Neural cell (in vitro differentiated cells): Measurements from ENCODE around the gene KPNA1. TPM values are rescaled to one million over a fixed set of nuclear protein-coding genes. Genes with fewer than 3 reads are reported as not detected.
"Not testable (repeated sequence)": the region's sequence is repeated elsewhere in the genome, so short reads cannot be mapped to it uniquely, and the experiment has no call there.

ENCODE experiments used
- H2AFZ ChIP-seq: fragments of 200-600, 300-800 bp; sonication (generic), shearing (Covaris generic); 2 replicates; pipeline ENCODE4 v1.6.0; 2014; ENCODE audit warnings: low read depth, mild to moderate bottlenecking, antibody characterized with exemption, low read length, moderate library complexity
- H3F3A ChIP-seq: fragments of 200-600 bp; shearing (Covaris generic); 2 replicates; pipeline ENCODE4 v1.6.1; 2016; ENCODE audit warnings: mild to moderate bottlenecking, moderate library complexity, mixed read lengths, antibody characterized with exemption, low read length; ENCODE audit not compliant: insufficient read depth, poor library complexity, severe bottlenecking
- H3K27ac ChIP-seq: fragments of 200-600, 300-800 bp; sonication (generic), shearing (Covaris generic); 2 replicates; pipeline ENCODE4 v1.5.1; 2014; ENCODE audit warnings: mild to moderate bottlenecking, low read length, moderate library complexity
- H3K27me3 ChIP-seq: fragments of 300-800, 200-600 bp; sonication (generic), shearing (Covaris generic); 2 replicates; pipeline ENCODE4 v1.6.0; 2014; ENCODE audit warnings: mild to moderate bottlenecking, low read depth, low read length, moderate library complexity; ENCODE audit not compliant: insufficient read depth
- H3K36me3 ChIP-seq: fragments of 300-800, 200-600 bp; sonication (generic), shearing (Covaris generic); 2 replicates; pipeline ENCODE4 v1.5.1; 2014; ENCODE audit warnings: mild to moderate bottlenecking, antibody characterized with exemption, low read length, moderate library complexity; ENCODE audit not compliant: insufficient read depth
- H3K4me2 ChIP-seq: fragments of 300-800, 200-600 bp; sonication (generic), shearing (Covaris generic); 2 replicates; pipeline ENCODE4 v1.6.0; 2014; ENCODE audit warnings: mild to moderate bottlenecking, low read length
- H3K4me3 ChIP-seq: fragments of 300-800, 200-600 bp; sonication (generic), shearing (Covaris generic); 2 replicates; pipeline ENCODE4 v1.5.1; 2014; ENCODE audit warnings: mild to moderate bottlenecking, low read length, moderate library complexity
- H3K79me2 ChIP-seq: fragments of 200-600 bp; shearing (Covaris generic); replicated peaks from 2 replicates; pipeline ENCODE4 v1.6.0; 2014; ENCODE audit warnings: mild to moderate bottlenecking, low read length, moderate library complexity; ENCODE audit not compliant: insufficient read depth
- H3K9ac ChIP-seq: fragments of 300-800, 200-600 bp; sonication (generic), shearing (Covaris generic); 2 replicates; pipeline ENCODE4 v1.6.1; 2016; ENCODE audit warnings: mild to moderate bottlenecking, low read length, mixed read lengths
- H3K9me2 ChIP-seq: fragments of 200-600 bp; shearing (Covaris generic); 2 replicates; pipeline ENCODE4 v1.6.1; 2016; ENCODE audit warnings: mild to moderate bottlenecking, low read length, mixed read lengths; ENCODE audit not compliant: insufficient read depth
- H3K9me3 ChIP-seq: fragments of 200-600, 300-800 bp; sonication (generic), shearing (Covaris generic); 2 replicates; pipeline ENCODE4 v1.6.1; 2016; ENCODE audit warnings: mild to moderate bottlenecking, mixed run types, low read length, moderate library complexity, mixed read lengths
- H4K20me1 ChIP-seq: fragments of 200-600 bp; shearing (Covaris generic); 2 replicates; pipeline ENCODE4 v1.6.1; 2016; ENCODE audit warnings: mild to moderate bottlenecking, mixed run types; ENCODE audit not compliant: insufficient read depth
- EP300 ChIP-seq: fragments of 450-650 bp; conservative IDR thresholded peaks from 2 replicates; pipeline ENCODE4 v1.6.1; 2014; ENCODE audit warnings: antibody characterized with exemption, mild to moderate bottlenecking, moderate library complexity; ENCODE audit not compliant: poor library complexity, severe bottlenecking
- EZH2 ChIP-seq: fragments of 200-600, 300-800 bp; shearing (Covaris generic), sonication (generic); IDR thresholded peaks from 2 replicates; pipeline ENCODE4 v1.6.1; 2014; ENCODE audit warnings: antibody characterized with exemption, low read length, borderline replicate concordance, mild to moderate bottlenecking; ENCODE audit not compliant: insufficient read depth, poor library complexity, severe bottlenecking
- MXI1 ChIP-seq: fragments of 450-650 bp; conservative IDR thresholded peaks from 2 replicates; pipeline ENCODE4 v1.6.1; 2014; ENCODE audit warnings: antibody characterized with exemption, mild to moderate bottlenecking; ENCODE audit not compliant: poor library complexity, severe bottlenecking
- POLR2AphosphoS5 ChIP-seq: IDR thresholded peaks from 2 replicates; pipeline ENCODE4 v1.6.1; 2012
- RAD21 ChIP-seq: fragments of 450-650 bp; conservative IDR thresholded peaks from 2 replicates; pipeline ENCODE4 v1.6.1; 2014; ENCODE audit warnings: antibody characterized with exemption, mild to moderate bottlenecking, moderate library complexity
- SMC3 ChIP-seq: fragments of 450-650 bp; conservative IDR thresholded peaks from 2 replicates; pipeline ENCODE4 v1.6.1; 2014; ENCODE audit warnings: antibody characterized with exemption, mild to moderate bottlenecking, moderate library complexity; ENCODE audit not compliant: poor library complexity
- TAF1 ChIP-seq: IDR thresholded peaks from 2 replicates; pipeline ENCODE4 v1.6.1; 2012; ENCODE audit warnings: low read depth
- polyA plus RNA-seq: library from polyadenylated mRNA; depleted of rRNA; stranded (reverse); fragments of >200 nt; gene quantifications from 2 replicates; pipeline ENCODE4 v1.2.3, GENCODE V29; 2014
- TF ChIP-seq, protein P1 (sequence below): fragments of 450-650 bp; IDR thresholded peaks from 2 replicates; pipeline ENCODE4 v1.5.1; 2014; ENCODE audit warnings: antibody characterized with exemption, mild to moderate bottlenecking, moderate library complexity; ENCODE audit not compliant: poor library complexity, severe bottlenecking
- TF ChIP-seq, protein P2 (sequence below): IDR thresholded peaks from 2 replicates; pipeline ENCODE4 v1.6.1; 2012; ENCODE audit warnings: borderline replicate concordance

Gene KPNA1
- polyA plus RNA-seq, 1 donor from 2014 or later = 35.8 TPM

- H3F3A ChIP-seq = peaks cover 5% of the 10 kb centered on the region
- H3K27me3 ChIP-seq = no peaks in the 10 kb centered on the region
- H2AFZ ChIP-seq = no peak overlapping the region
- no peaks in the 10 kb centered on the region for H3K9me2 ChIP-seq
- no peak overlapping the region for H3K4me2 ChIP-seq
- H4K20me1 ChIP-seq = peaks cover 3% of the 10 kb centered on the region
- H3K79me2 ChIP-seq = peaks cover 77% of the 10 kb centered on the region
- TF ChIP-seq, protein P1, sequence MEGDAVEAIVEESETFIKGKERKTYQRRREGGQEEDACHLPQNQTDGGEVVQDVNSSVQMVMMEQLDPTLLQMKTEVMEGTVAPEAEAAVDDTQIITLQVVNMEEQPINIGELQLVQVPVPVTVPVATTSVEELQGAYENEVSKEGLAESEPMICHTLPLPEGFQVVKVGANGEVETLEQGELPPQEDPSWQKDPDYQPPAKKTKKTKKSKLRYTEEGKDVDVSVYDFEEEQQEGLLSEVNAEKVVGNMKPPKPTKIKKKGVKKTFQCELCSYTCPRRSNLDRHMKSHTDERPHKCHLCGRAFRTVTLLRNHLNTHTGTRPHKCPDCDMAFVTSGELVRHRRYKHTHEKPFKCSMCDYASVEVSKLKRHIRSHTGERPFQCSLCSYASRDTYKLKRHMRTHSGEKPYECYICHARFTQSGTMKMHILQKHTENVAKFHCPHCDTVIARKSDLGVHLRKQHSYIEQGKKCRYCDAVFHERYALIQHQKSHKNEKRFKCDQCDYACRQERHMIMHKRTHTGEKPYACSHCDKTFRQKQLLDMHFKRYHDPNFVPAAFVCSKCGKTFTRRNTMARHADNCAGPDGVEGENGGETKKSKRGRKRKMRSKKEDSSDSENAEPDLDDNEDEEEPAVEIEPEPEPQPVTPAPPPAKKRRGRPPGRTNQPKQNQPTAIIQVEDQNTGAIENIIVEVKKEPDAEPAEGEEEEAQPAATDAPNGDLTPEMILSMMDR = no peak
- TF ChIP-seq EP300 = no peak
- no peaks in the 10 kb centered on the region for H3K9me3 ChIP-seq
- H3K9ac ChIP-seq = no peak overlapping the region
- H3K27ac ChIP-seq = no peak overlapping the region
- H3K36me3 ChIP-seq = no peaks in the 10 kb centered on the region
- H3K4me3 ChIP-seq = no peak overlapping the region
Observed at GRCh38 chr3:122510878-122511535, 3.7 kb downstream of the KPNA1 start.

DNA sequence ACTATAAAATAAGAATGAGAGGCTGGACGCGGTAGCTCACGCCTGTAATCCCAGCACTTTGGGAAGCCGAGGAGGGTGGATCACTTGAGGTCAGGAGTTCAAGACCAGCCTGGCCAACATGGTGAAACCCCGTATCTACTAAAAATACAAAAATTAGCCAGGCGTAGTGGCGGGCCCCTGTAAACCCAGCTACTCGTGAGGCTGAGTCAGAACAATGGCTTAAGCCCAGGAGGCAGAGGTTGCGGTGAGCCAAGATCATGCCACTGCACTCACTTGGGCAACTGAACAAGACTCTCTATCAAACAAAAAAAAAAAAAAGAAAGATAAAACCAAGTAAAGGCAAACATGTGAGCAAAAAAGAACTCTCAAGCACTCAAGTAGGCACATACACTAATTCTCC, 5.8 kb downstream of the KPNA1 start:
- not testable (repeated sequence) for H3K4me3 ChIP-seq, H4K20me1 ChIP-seq, H3K27ac ChIP-seq, H3K9me2 ChIP-seq, H3F3A ChIP-seq, H3K36me3 ChIP-seq, H3K4me2 ChIP-seq, H3K27me3 ChIP-seq, H2AFZ ChIP-seq, H3K9ac ChIP-seq, H3K9me3 ChIP-seq
- H3K79me2 ChIP-seq = peaks cover 98% of the 10 kb centered on the region

DNA sequence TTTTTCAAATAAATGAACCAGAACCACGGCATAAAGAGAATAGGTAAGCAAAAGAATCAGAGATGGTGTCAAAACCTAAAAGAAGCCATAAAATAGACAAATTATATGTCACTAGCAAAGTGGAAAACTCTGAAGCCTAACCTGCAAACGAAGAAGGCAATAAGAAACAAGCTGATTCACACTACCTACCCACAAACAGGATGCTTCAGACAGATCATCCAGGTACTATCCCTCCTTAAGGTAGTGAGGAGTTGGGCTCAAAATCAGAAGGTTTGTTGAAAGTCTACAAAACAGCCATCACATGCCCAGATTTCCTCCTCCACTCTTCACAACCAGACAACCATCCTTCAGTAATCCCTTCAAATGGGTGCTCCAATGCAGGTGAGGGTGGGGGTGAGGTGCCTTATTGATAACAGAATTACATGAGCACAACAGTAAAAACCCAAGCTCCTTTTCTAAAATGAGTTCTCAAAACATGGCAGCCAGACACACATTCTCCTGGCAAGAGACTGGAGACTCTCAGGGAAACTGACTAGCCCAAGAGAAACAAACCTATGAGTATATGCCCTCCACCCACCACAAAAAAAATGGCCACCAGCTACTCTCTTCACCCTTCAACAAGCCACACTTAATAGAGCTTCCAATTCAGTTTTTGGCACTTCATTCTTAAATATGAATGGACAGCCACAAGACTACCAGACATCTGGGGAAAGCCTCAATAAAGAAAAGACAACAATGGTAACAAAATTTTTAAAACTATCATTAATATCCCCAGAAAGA, 6.4 kb downstream of the KPNA1 start:
- peaks cover 3% of the 10 kb centered on the region for H4K20me1 ChIP-seq
- peaks cover 2% of the 10 kb centered on the region for H3F3A ChIP-seq
- peaks cover 100% of the 10 kb centered on the region for H3K79me2 ChIP-seq
- H3K4me2 ChIP-seq = no peak overlapping the region
- H2AFZ ChIP-seq = no peak overlapping the region
- H3K27ac ChIP-seq = no peak overlapping the region
- no peaks in the 10 kb centered on the region for H3K9me2 ChIP-seq
- no peak overlapping the region for H3K9ac ChIP-seq
- no peak overlapping the region for H3K4me3 ChIP-seq
- no peaks in the 10 kb centered on the region for H3K9me3 ChIP-seq
- no peaks in the 10 kb centered on the region for H3K27me3 ChIP-seq
- H3K36me3 ChIP-seq = no peaks in the 10 kb centered on the region
- no peak for TF ChIP-seq EZH2
- no peak for TF ChIP-seq RAD21
- no peak for TF ChIP-seq MXI1
- TF ChIP-seq, protein P1 = no peak
- TF ChIP-seq, protein P2, sequence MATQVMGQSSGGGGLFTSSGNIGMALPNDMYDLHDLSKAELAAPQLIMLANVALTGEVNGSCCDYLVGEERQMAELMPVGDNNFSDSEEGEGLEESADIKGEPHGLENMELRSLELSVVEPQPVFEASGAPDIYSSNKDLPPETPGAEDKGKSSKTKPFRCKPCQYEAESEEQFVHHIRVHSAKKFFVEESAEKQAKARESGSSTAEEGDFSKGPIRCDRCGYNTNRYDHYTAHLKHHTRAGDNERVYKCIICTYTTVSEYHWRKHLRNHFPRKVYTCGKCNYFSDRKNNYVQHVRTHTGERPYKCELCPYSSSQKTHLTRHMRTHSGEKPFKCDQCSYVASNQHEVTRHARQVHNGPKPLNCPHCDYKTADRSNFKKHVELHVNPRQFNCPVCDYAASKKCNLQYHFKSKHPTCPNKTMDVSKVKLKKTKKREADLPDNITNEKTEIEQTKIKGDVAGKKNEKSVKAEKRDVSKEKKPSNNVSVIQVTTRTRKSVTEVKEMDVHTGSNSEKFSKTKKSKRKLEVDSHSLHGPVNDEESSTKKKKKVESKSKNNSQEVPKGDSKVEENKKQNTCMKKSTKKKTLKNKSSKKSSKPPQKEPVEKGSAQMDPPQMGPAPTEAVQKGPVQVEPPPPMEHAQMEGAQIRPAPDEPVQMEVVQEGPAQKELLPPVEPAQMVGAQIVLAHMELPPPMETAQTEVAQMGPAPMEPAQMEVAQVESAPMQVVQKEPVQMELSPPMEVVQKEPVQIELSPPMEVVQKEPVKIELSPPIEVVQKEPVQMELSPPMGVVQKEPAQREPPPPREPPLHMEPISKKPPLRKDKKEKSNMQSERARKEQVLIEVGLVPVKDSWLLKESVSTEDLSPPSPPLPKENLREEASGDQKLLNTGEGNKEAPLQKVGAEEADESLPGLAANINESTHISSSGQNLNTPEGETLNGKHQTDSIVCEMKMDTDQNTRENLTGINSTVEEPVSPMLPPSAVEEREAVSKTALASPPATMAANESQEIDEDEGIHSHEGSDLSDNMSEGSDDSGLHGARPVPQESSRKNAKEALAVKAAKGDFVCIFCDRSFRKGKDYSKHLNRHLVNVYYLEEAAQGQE = no peak
- TF ChIP-seq POLR2AphosphoS5 = no peak
- no peak for TF ChIP-seq SMC3
- no peak for TF ChIP-seq EP300
- no peak for TF ChIP-seq TAF1
